AG08396 (cell line): ENCODE results near the gene FHL5.
"Not testable (repeated sequence)": the region's sequence is repeated elsewhere in the genome, so short reads cannot be mapped to it uniquely, and the experiment has no call there.

ENCODE experiments used
- DNase-seq: peaks from one replicate; pipeline ENCODE4 v3.0.0; 2012; ENCODE audit warnings: low spot score, mixed read lengths

The FHL5 gene, protein sequence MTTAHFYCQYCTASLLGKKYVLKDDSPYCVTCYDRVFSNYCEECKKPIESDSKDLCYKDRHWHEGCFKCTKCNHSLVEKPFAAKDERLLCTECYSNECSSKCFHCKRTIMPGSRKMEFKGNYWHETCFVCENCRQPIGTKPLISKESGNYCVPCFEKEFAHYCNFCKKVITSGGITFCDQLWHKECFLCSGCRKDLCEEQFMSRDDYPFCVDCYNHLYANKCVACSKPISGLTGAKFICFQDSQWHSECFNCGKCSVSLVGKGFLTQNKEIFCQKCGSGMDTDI

GRCh38 chr6:96562886-96563285 lies at the start of gene FHL5:
TSS of gene FHL5 (plus strand) at chr6:96563128. CDS start at chr6:96603614, 40,486 bp downstream.
- no peak for DNase-seq

GRCh38 chr6:96520171-96521115 lies 42.5 kb upstream of the FHL5 start:
- DNase-seq, result no peak

DNA sequence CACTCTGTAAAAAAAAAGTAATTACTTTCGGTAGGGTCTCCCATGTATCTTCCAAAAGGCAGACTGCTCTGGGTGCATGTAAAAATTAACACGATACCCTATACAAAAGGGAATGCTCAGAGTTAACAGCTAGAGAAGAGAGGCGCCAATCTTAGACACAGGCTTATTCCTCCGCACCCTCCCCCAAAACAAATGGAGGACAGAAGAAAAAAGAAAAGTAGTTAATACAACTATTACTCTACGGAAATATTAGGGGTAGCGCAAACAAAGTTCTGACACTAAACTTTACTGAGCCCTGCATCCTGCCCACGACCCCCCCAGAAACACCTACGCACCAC lies 41.7 kb upstream of the FHL5 start:
- DNase-seq, result no peak

GRCh38 chr6:96521644-96522464 lies 41.1 kb upstream of the FHL5 start, which contains the start of gene UFL1:
TSS of gene UFL1 (plus strand) at chr6:96521806. CDS start at chr6:96521874, 68 bp downstream.
- peak; percentile 90 for DNase-seq

GRCh38 chr6:96522465-96523009 lies 40.4 kb upstream of the FHL5 start:
- DNase-seq, result peak; percentile 4

DNA sequence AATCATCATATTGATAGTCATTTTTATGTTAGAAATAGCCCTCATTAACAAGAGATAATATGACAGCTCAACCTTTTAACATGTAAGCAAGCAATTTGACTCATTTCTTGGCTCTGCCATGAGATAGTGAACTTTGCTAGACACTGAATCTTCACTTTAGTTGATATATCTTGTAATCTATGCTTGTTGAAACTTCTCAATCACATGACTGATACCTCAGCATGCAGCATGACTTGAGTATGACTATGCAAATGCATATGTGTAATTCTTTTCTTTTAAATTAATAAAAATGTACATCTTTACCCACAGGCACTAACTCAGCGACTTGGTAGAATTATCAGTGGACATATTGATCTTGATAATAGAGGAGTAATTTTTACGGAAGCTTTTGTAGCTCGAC lies 34.7 kb upstream of the FHL5 start:
- no peak for DNase-seq

DNA sequence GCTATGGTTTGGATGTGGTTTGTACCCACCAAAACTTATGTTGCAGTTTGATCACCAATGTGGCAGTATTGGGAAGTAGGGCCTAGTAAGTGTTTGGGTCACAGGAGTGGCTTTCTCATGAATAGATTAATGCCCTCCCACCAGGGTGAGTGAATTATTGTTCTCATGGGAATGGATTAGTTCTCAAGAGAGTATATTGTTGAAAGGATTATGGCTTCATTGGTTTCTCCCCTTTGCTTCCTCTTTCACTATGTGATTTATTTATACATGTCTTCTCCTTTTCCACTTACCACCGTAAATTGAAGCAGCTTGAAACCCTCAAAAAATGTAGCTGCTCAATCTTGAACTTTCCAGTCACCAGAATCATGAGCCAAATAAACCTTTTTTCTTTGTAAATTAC lies 30.5 kb upstream of the FHL5 start:
- no peak for DNase-seq

GRCh38 chr6:96537726-96538125 lies 25.2 kb upstream of the FHL5 start:
- DNase-seq, result no peak

GRCh38 chr6:96542702-96543101 lies 20.2 kb upstream of the FHL5 start:
- no peak for DNase-seq

GRCh38 chr6:96545882-96546281 lies 17.0 kb upstream of the FHL5 start:
- no peak for DNase-seq

DNA sequence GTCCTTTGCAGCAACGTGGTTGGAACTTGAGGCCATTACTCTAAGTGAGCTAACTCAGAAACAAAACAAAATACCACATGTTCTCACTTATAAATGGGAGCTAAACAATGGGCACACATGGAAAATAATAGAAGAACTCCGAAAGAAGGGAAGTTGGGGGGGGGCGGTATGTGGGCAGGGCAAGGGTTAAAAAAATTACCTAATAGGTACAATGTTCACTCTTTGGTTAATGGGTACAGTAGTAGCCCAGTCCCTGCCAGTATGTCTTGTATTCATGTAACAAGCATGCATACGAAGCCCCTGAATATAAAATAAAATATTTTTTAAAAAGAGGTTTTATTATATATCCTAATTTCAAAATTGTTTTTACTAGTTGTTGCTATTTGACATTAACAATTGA lies 15.3 kb upstream of the FHL5 start:
- DNase-seq, result no peak

GRCh38 chr6:96554558-96554957 lies 8.4 kb upstream of the FHL5 start:
- DNase-seq, result no peak

GRCh38 chr6:96559740-96560139 lies 3.2 kb upstream of the FHL5 start:
- not testable (repeated sequence) for DNase-seq

DNA sequence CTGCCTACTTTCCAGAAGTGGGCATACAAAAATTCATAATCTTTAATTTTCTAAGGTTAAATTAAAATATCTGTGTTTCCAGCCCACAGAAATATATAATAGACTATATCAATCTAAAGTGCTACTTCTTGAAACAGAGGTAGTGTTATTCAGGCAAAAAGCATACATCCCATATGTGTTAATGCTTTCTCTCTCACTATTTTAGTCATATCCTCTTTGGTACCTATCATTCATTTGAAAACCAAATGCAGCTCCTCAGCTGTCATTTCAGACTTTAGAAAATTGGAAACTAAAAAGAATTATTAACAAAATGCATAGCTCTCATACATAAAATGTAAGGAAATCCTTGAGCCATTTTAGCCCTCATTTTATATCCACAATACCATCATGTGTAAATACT lies 925 bp downstream of the FHL5 start:
- no peak for DNase-seq

GRCh38 chr6:96570053-96570452 lies 7.1 kb downstream of the FHL5 start:
- DNase-seq, result no peak

DNA sequence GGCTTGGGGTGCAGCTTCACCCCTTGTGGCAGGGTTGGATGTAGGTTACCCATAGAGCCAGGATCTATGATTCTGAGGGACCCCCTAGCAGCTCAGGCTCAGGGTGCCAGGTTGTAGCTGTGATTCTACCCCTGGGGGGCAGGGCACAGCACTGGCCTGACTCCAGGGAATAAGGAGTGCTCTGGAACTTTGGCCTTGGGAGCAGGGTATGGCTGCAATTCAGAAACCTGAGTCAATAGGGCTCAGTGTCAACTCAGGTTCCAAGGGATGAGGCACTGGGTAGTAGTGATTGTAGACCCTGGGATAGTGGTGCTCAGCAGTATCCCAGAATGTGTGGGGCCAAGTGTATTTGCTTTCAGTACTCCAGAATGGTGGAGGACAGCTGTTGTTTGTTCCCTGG lies 8.6 kb downstream of the FHL5 start:
- DNase-seq, result no peak

- no peak for DNase-seq
These were observed 12.4 kb downstream of the FHL5 start for GRCh38 chr6:96575359-96575758.

DNA sequence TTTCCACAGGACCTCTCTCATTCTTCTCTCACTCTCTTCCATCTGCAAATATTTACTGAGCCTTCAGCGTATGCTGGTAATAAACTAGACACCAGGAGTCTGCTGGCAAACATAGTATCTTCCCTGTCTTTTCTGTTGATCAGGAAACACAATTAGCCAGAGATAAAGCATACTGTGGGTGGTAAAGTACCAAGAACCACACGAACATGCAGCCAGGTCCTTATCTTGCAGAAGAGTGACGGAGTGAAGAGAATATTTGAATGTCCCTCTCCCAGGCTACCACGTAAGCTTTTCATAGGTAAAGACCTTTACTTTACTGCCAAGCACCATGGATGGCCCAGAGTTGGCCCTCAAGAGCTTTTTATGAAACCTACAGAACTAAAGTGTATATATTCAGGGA lies 13.3 kb downstream of the FHL5 start:
- DNase-seq, result no peak

- no peak for DNase-seq
These were observed 19.1 kb downstream of the FHL5 start for GRCh38 chr6:96582021-96582420.

- no peak for DNase-seq
These were observed 19.5 kb downstream of the FHL5 start for GRCh38 chr6:96582436-96582835.

DNA sequence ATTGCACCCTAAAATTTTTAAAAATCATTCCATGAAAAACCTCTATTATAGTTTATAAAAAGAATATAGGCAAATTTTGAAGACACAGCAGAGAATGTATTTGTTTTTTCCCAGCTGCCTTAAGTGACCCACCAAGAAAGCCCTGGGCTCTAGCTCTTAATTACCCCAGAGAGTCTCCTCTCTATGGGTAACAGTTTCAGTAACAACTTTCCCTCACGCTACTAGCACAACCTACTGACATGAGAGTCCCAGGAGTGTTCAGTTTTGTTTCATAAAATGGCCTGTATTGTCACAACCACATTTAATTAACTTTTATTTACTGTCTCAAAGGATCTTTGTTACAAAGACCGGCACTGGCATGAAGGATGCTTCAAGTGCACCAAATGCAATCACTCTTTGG lies 41.5 kb downstream of the FHL5 start:
- DNase-seq, result no peak

DNA sequence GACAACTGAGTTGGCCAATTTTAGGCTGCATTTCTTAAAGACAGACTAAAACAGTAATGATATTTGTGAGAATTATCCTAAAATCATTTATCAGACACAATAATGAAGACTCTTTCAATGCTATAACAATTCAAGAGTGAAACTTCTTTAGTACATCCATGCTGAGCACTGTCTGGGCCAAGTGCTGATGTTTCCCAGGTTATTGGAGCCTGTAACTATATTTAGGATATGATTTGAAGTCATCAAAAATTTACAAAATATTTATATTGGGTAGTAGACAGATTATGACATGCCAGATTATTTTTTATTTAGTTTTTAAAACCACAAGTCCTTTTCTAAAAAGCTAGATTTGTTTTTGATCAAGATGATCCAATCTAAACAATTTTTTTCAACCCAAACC lies 45.1 kb downstream of the FHL5 start:
- no peak for DNase-seq
